NCI-H187 (cell line): ENCODE data around the gene PAN2.
"Not testable (repeated sequence)": the region's sequence is repeated elsewhere in the genome, so short reads cannot be mapped to it uniquely, and the experiment has no call there.

Source experiments
- DNase-seq, 2 experiments: peaks; one replicate each; lab custom pipeline; 2025; lab: John Stamatoyannopoulos, UW

PAN2 gene

DNA sequence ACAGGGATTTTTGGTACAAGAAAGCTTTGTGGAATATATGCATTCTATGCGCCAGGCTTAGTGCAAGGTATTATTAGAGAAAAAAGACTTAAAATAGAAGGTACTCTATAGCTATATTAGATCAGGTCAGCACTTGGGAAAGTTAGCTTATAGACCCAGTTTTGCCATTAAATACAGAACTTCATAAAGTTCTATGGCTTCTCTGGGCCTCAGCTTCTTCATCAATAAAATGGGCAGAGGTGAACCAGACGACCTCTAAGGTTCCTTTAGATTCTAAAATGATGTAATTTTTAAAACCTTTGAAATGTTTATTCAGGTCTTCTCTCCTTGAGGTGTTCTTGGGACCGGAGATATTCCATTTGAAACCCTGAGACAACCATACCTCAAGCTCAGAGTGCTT is 25.1 kb downstream of the PAN2 start:
- no peak for DNase-seq

DNA sequence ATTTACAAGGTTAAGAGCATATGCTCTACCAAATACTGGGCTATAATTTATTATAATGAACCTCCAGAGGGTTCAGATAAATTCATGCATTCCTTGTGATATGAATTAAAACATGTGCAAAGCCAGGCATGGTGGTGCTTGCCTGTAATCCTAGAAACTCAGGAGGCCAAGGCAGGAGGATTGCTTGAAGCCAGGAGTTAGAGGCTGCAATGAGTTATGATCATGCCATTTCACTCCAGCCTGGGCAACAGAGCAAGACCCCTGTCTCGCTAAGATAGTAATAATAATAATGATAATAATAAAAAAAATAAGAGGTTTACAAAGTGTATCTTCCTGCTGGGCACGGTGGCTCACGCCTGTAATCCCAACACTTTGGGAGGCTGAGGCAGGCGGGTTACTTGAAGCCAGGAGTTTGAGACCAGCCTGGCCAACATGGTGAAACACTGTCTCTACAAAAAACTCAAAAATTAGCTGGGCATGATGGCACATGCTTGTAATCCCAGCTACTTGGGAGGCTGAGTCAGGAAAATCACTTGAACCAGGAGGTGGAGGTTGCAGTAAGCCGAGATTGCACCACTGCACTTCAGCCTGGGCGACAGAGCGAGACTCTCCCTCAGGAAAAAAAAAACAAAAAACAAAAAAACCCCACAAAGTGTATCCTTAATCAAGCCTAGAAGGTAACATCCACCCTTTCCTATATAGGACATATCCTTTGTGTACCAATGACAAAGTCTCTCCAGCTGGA is 26.4 kb downstream of the PAN2 start:
- DNase-seq = no peak

DNA sequence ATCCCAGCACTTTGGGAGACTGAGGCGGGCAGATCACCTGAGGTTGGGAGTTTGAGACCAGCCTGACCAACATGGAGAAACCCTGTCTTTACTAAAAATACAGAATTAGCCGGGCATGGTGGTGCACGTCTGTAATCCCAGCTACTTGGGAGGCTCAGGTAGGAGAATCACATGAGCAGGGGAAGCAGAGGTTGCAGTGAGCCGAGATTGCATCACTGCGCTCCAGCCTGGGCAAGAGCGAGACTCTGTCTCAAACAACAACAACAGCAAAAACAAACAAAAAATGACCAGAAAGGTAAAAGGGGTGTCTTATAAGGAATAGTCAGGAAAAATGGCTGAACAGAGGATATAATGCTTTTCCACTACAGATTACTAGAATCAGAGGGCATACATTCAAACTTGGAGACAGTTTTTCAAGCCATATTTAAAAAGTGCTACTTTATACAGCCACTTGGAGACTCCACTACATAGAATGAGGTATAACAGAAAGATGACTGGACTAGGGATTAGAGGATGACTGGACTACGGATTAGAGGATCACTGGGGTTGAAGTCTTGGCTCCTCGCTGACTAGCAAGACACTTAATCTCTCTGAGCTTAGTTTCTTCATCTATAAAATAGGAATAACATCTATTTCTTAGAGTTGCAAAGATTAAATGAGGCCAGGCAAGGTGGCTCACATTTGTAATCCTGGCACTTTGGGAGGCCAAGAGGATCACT is 28.8 kb downstream of the PAN2 start:
- DNase-seq = no peak

DNA sequence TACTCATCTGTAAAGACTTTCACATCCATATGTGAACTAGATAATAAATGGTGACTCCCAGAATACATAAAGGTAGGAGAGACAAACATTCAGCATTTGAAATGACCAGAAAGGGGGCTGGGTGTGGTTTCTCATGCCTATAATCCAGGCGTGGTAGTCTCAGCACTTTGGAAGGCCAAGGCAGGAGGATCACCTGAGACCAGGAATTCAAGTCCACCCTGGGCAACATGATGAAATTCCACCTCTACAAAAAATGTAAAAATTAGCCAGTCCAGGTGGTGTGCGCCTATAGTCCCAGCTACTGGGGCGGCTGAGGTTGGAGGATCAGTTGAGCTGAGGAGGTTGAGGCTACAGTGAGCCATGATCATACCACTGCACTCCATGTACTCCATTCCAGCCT is 29.5 kb downstream of the PAN2 start:
- no peak for DNase-seq

DNA sequence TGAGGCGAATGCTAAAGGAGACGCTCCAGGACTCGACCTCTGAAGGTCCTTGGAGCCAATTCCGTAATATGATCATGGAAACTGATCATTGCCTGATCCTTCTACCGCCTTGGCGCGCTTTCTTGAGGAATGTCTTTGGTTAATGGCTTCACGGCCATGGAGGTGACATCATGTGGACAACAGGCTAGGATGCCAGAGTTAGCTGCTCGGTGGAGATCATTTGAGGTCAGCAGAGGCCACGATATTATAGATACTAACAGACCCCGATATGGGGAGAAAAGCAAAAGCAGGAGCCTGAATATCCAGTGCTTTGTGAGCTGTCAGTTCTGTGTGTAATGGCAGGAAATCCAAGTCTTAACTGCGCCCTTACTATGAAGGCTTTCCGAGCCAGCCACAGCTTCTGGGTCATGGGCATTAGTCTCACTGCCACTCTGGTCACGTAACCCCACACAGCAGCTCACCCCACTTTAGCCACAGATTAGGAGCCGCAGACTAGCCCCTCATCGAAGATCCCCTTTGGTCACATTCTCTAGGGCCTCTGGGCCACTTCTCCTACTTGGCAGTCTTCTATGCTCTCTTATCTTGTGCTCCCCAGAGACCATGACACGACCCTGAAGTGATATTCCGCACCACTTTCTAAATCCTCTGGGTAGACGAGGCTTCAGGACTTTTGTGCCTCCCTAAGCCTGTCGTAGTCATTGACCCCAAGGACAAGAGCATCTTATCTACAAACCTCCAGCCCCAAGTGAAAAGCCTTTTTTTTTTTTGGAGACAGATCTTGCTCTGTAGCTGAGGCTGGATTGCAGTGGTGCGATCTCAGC is 32.9 kb downstream of the PAN2 start:
- DNase-seq = peak in 1 of 2 experiments; percentile 55

DNA sequence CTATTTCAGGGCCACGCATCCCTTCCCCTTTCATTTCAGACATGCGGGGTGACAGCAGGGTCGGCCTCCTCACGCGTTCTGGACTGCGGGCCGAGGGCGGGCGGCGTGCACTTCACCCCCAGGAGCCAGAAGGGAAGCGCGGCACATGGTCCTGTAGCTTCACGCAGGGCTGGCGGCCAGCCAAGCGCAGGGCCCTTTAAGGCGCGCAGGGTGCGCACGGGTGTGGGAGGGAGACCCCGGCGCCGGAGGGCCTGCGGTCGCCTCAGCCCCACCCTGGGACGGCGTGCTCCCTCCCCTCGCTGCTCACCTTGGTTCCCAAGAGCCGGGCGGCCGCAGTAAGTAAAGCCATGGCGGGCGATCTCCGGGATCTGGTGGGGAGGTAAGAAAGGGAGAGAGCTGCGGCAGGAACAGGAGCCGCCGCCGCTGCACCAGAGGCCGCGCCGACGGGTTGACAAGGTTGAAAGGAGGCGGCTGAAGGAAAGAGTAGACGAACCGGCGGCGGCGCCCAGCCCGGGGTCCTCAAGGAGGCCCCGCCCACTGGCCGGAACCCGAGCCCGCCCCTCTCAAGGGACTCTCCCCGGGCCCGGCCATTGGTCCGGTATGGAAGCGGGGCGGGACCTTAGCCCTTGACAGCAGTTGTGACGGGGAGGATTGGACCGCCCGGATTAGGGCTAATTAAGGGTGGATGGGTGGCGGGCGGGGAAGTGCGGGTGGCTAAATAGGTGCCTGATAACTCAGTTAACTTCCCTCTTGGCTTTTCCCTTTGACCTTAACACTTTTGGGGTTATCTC is 33.8 kb downstream of the PAN2 start, which contains the start of gene CS:
CS (minus strand) TSS at position 478 of the 791 bp plus-strand sequence; CDS start at position 349, 129 bp downstream.
- peak; percentile 98 to 99 for DNase-seq

DNA sequence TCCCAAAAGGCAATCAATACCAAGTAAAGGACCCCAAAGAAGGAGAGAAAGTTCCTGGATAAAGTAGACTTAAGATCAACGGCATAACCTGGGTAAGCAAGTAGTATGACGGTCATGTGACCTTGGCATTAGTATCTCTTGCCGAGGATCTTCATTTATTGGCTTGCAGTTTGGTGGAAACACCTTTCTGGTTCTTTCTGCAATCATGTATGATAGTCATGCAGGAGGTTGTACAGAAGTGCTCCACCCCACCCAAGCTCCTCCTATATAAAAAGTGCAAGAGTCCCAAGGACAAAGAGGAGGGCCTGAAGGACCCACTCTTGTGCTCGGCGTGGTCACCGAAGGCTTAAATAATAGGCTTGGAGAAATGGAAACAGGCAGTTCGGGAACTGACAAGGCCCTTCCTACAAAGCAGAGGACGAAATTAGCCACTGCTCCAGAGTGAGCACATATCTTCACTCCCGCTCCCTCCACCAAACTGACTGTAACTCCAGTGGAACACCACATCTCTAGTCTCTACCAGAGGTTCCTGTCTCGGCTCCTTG is 34.4 kb downstream of the PAN2 start:
- no peak for DNase-seq

DNA sequence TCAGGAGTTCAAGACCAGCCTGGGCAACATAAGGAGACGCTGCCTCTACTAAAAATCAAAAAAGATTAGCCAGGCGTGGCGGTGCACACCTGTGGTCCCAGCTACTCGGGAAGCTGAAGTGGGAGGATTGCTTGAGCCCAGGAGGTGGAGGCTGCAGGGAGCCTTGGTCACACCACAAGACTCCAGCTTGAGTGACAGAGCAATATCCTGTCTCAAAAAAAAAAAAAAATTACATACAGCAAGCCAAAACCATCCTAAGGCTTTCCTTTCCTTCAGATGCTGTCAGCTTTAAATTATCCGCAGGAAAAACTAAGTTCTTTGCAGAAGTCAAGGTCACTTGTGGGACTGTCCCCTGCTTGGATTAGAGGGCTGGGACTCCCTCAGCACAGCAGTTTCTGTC is 35.0 kb downstream of the PAN2 start:
- no peak for DNase-seq

DNA sequence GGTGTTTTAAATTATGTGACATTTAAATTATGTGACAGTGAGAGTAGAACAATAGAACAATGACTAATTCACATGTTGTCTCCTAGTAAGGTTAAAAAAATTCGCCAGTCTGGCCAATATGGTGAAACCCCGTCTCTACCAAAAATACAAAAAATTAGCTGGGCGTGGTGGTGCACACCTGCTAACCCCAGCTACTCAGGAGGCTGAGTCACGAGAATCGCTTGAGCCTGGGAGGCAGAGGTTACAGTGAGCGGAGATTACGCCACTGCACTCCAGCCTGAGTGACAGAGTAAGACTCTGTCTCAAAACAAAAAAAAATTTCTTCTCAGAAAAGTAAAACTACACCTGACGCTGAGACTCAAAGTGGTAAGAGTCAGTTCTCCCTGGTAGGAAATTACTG is 36.4 kb downstream of the PAN2 start:
- DNase-seq = no peak

DNA sequence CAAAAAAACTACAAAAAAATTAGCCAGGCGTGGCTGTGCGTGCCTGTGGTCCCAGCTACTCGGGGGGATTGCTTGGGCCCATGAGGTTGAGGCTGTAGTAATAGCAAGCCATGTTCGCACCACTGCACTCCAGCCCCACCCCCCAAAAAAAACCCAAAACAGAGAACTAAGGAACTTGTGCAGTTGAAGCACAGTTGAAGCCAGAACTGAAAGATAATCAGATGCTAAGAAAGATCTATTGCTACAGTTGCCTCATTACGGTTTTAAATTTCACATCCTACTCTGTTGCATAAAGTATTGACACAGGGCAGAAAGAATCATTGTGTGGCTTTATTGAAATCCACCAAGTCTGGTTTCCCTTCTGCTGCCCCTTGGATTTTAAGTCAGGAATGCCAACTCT is 37.5 kb downstream of the PAN2 start:
- DNase-seq = no peak

DNA sequence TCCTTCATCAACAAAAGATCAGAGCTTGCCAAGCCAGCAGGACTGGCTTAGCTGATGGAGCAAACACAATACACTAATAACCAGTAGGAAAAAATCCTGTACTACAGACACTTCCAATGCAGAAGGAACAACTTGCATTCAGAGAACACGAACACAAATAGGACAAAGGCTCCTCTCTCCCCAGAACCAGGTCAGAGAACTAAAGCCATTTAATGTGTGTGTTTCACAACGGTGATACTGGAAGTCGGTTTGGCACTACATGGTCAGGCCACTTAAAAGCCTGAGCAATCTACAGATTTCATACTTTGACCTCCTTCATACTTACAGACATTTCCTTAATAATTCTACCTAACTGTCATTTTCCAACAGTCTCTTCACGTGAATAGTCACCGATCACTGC is 40.0 kb downstream of the PAN2 start:
- no peak for DNase-seq

DNA sequence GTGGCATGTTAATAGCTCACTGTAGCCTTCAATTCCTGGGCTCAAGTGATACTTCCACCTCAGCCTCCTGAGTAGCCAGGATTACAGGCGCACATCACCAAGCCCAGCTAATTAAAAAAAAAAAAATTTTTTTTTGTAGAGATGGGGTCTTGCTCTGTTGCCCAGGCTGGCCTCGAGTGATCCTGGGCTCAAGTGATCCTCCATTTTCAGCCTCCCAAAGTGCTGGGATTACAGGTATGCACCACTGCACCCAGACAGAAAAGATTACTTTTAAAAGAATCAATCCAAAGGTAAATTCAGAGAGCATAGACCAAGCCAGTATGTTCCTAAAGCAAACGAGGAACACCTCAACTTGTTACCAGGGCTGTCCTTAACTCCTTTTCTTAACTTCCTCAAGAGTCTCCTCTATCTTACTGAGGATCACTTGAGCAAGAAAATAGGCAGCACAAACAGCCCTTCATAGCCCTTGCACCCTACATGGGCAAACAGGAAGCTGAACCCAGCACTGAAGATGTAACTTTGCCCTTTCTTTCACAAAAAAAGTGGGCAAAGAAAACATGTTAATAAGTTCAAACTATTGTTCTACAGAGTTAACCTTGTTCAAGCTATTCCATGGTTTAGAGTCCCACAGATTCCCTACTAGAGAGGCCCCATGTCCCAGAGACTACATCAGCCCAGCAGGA is 45.0 kb downstream of the PAN2 start:
- no peak for DNase-seq

DNA sequence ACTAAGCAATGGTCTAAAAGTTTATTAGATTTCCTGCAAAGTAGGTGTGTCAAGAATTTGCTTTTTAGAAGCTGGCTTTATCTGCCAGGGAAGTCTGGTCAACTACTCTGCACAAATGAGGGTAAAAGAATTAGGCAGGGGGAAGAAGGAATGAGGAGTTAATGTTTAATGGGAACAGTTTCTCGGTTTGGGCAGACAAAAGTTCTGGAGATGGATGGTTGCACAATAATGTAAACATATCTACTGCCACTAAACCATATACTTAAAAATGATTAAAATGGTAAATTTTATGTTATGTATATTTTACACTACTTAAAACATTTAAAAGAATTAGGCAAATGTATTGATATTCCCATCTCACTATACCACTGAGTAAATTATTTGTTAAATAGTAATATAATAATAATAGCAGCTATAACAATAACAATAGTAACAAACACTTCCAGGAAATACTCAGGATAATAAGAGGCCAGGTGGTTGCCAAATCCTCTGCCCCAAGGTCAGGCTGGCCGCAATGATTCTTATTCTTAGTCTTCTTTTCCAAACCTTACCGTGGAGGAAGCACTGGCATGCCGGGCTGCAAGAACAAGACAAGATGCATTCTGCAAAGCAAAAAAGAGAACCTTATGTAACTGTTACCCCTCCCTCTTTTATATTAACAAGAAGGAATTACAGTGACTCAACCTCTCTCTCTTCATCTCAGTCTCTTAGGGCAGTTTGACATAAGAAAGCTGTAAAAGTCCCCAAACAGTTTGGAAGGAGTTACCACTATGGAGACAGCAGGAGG is 47.6 kb downstream of the PAN2 start:
- DNase-seq = no peak

DNA sequence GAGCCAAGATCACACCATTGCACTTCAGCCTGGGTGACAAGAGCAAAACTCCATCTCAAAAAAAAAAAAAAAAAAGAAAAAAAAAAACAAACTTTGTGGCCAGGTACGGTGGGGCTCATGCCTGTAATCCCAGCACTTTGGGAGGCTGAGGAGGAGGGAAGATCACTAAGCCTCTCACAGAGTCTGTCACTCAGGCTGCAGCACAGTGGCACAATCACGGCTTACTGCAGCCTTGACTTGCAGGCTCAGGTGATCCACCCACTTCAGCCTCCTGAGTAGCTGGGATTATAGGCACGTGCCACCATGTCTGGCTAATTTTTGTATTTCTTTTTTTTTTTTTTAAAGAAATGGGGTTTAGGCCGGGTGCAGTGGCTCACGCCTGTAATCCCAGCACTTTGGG is 49.5 kb downstream of the PAN2 start:
- not testable (repeated sequence) for DNase-seq

DNA sequence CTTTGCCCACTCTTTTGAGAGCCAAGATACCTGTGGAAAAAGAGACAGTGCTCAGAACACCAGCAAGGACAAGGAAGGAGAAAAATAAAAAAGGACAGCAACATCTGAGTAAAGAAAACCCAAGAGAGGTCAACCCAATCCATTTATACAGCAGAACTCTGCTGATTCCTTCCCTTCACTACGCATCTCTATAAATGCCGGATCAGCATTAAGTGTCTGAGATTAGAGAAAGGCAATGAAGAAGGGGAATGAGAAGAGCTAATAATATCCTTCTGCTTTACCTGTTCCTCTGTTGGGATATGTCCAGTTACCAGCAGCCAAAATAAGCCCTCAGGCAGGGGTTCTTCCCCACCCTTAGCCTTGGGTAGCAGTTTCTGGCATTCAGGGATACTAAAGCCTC is 51.2 kb downstream of the PAN2 start:
- no peak for DNase-seq

DNA sequence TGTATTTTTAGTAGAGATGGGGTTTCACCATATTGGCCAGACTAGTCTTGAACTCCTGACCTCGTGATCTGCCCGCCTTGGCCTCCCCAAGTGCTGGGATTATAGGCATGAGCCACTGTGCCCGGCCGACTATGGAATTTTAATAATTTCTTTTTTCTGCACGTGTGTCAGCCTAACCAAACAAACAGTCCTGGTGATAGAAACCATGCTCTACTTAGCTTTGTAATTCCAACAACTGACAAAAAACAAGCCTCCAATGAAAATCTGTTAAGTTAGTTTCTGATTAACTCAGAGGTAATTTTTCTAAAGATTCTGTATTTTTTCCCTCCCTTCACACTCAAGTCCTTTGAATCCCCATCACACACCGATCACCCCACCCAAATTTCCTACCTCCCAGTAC is 51.8 kb downstream of the PAN2 start:
- DNase-seq = no peak

DNA sequence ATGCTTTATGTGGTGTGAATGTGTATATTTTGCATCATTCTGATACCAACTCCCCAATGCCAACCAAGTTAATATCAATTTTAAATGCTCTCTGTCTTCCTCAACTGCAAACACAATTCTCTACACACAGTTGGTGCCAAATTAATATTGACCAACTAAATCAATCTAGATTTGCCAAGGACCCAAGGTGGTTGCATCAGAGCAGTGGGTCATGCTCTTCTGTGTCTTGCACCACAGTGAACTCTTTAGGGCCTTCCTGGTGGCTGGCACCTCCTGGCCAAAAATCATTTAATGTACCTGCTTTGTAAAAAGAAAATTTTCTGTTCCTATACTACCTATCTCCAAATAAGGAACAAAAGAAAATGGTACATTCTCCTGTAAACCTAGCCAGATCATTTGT is 53.0 kb downstream of the PAN2 start:
- no peak for DNase-seq

DNA sequence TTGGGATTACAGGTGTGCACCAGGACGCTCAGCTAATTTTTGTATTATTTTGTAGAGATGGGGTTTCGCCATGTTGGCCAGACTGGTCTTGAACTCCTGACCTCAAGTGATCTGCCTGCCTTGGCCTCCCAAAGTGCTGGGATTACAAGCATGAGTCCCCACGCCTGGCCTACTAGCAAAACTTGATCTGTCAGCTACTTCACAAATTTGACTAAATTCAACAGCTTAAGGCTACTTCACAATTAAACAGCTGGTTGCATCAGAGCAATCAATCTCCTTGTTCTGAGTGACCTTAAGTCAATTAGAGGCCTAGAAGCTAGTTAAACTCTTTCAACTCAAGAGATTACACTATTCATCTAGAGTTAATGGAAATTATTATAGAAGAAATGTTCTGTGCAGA is 54.9 kb downstream of the PAN2 start:
- DNase-seq = no peak

DNA sequence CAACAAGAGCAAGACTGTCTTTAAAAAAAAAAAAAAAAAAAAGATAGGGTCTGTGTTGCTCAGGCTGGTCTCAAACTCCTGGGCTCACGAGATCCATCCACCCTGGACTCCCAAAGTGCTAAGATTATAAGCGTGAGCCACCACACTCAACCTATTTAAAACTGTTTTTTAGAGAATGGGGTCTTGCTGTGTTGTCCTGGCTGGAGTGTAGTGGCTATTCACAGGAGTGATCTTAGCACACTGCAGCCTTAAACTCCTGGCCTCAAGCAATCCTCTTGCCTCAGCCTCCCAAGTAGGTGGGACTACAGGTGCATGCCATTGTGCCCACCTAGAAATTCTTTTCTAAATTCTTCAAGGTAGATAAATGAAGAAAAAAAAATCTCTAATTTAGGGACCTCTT is 59.5 kb downstream of the PAN2 start:
- no peak for DNase-seq

DNA sequence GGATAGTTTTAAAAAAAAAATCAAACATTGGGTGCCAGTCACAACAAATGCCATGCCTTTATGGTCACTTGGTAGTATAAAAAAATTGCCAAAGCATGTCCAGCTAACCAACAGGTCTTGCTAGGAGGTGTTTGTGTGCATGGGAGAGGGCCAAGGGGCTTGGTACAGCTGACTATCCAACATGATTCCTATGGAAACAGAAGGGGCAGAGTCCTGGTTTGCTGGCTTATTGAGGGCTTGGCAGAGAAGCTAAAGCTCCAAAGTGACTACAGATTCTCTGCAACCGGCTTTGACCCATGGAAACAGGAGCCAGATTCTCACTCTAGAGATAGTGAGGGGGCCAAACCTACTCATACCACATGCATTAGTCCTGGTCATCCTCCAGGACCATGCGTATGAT is 61.3 kb downstream of the PAN2 start:
- not testable (repeated sequence) for DNase-seq
